D721Med (cell line): ENCODE data around the gene DOCK11.
"Not testable (repeated sequence)": the region's sequence is repeated elsewhere in the genome, so short reads cannot be mapped to it uniquely, and the experiment has no call there.

Experiments
- DNase-seq: peaks from one replicate; pipeline ENCODE4 v3.0.0; 2011; ENCODE audit warnings: low spot score; ENCODE audit not compliant: insufficient read length
- FAIRE-seq: peaks from 2 replicates; lab custom pipeline; 2011; peaks lifted over from hg19 to GRCh38; lab: Jason Lieb, UNC
- TF ChIP-seq, protein P1 (sequence below): IDR thresholded peaks from 2 replicates; pipeline ENCODE4 v1.5.1; 2012; ENCODE audit warnings: mild to moderate bottlenecking, control low read depth; ENCODE audit not compliant: insufficient read depth; ENCODE audit errors: missing control alignments

Gene DOCK11

DNA sequence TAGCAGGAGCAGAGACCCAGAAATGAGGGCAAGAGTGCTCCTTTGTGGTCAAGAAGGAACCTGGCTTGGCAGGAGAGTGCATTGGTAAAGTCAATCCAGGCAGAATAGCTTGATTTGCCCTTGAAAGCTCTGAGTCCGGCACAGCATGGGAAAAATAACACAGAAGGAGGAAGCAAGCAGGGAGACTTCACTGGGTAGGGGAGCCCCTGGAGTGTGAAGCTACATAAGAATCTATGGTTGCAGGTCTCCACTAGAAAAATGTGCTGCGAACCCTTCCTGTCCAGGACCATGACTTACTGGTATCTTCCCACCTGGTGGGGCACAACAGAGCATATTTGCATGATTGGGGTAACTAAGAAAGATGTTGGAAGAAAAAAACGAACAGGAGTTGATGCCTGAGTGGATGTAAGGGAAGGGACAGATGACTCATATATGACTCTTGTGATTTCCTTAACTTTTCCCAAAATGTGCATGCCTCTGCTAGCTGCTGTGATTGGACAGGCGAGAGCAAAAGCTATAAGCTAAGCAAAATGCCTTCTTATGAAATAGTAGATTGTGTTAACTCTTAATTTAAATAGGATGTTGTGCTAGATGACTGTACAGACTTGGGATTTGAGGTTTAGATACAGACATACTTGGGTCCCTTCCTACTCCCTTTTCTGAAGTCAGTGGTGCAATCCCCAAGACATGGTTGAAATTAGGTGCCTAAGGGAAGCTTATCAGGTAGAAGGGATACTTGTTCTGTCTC is 235.1 kb downstream of the DOCK11 start:
- FAIRE-seq = no peak

DNA sequence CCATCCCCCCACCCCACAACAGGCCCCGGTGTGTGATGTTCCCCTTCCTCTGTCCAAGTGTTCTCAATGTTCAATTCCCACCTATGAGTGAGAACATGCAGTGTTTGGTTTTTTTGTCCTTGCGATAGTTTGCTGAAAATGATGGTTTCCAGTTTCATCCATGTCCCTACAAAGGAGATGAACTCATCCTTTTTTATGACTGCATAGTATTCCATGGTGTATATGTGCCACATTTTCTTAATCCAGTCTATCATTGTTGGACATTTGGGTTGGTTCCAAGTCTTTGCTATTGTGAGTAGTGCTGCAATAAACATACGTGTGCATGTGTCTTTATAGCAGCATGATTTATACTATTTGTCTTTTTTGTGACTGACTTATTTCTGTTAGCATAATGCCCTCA is 236.9 kb downstream of the DOCK11 start:
- FAIRE-seq, DNase-seq: not testable (repeated sequence)

More for the DNA sequence above, 235.1 kb downstream of the DOCK11 start:
- TF ChIP-seq, protein P1, sequence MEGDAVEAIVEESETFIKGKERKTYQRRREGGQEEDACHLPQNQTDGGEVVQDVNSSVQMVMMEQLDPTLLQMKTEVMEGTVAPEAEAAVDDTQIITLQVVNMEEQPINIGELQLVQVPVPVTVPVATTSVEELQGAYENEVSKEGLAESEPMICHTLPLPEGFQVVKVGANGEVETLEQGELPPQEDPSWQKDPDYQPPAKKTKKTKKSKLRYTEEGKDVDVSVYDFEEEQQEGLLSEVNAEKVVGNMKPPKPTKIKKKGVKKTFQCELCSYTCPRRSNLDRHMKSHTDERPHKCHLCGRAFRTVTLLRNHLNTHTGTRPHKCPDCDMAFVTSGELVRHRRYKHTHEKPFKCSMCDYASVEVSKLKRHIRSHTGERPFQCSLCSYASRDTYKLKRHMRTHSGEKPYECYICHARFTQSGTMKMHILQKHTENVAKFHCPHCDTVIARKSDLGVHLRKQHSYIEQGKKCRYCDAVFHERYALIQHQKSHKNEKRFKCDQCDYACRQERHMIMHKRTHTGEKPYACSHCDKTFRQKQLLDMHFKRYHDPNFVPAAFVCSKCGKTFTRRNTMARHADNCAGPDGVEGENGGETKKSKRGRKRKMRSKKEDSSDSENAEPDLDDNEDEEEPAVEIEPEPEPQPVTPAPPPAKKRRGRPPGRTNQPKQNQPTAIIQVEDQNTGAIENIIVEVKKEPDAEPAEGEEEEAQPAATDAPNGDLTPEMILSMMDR = no peak
- no peak for DNase-seq

- FAIRE-seq (no peak), DNase-seq (no peak)
- TF ChIP-seq, protein P1 = no peak
These were observed 239.3 kb downstream of the DOCK11 start for GRCh38 chrX:118734909-118735308.
